Stimulated activated CD4-positive, alpha-beta T cell treated with anti-CD3 and anti-CD28 coated beads, Interleukin-15, amount 100 ng/mL, for 1 hour (primary cell): Measurements from ENCODE around the gene SLC25A15.

Source experiments
- DNase-seq, 2 donors: peaks; one replicate each; pipeline ENCODE4 v3.0.0-alpha.2; 2020; ENCODE audit warnings: low read depth in 1 of 2, low spot score in 1 of 2

SLC25A15 gene

GRCh38 chr13:40789275-40790153 lies at the start of gene SLC25A15:
TSS of gene SLC25A15 (plus strand) at chr13:40789611. CDS start at chr13:40793227, 3,616 bp downstream.
- DNase-seq, result peak; percentile 57 to 65

DNA sequence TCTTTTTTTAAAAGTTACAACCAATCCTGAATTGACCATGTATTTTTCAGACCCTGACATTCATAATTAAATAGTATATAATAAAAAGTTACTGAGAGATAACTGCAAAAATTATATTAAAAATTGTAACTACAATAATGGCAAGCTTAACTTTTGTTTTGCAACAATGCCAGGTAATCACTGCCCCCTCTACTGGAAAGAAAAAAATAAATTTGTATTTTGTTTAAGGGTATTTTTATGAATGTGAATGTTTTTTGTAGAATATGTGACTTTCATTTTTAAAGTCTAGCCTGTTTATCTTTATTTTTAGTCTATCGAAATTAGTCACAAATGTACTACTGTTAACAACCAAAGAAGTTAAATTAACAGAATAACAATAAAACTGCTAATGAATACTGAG lies 40.1 kb upstream of the SLC25A15 start:
- no peak for DNase-seq

- DNase-seq, result no peak
Observed at GRCh38 chr13:40755082-40755700, 34.2 kb upstream of the SLC25A15 start.

GRCh38 chr13:40756042-40756441 lies 33.4 kb upstream of the SLC25A15 start:
- DNase-seq, result no peak

DNA sequence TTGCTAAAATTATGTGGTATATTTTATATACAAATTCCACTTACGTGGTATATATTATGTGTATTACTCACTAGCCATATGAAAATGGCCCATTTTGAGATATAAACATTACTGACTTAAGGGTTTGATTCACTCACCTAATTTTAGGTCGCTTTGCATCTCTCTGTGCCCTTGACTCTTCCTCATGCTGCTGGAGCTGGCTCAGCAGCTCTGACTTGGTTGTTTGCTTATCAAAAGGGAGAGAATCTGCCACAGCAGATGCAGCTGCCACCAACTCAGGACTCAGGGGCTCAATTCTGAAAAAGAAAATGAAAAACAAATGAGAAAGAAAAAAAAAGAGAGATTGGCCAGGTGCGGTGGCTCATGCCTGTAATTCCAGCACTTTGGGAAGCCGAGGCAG lies 30.6 kb upstream of the SLC25A15 start:
- DNase-seq, result no peak

DNA sequence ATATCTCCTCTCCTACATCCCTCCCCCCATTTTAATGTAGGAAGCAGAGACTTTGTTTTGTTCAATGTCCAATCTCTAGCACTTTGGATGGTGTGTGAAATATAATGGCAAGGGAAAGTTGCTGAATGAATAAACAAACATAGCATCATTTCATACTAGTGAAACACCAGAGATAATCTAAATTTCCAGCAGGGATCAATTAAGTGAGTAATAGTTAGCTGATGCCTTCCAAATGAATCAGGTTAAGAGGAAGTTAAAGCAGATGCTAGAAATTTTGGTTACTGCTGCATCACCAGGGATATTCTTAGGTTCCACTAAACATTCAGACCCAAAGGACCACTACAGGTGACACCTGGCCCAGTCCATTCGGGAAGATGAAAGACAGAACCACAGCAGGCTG lies 26.6 kb upstream of the SLC25A15 start:
- DNase-seq, result no peak

DNA sequence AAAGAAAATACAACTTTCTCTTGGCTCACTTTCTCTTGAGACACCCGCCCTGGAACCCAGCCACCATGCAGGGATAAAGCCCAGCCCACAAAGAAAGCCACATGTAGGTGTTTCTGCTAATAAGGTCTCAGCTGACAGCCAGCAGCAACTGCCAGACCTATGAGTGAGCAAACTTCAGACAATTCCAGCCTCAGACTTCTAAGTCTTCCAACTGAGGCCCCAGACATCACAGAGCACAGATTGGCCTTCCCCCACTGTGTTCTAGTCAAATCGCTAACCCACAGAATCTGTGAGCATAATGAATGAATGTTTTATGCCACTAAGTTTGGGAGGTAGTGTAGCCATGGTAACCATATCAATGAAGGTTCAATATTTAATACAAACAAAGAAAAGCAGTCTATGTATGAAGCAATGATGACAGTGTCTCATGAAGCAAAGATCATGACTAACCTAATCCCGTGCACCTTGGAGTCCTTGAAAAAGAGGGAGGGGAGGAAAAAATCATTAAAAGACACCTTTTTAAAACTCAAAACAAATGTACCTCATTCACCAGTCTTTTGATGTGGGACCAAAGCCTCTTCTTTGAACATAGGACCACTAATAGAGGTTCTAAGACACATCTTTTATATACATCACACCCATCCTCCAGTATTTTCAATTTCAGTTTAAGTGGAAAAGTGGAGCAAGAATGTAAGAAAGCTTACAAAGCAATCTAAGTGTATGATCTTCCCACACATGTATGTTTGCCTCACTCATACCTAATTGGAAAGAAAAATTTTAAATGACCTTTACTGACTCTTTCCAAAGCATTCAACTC lies 24.6 kb upstream of the SLC25A15 start:
- DNase-seq, result no peak

- DNase-seq, result no peak
Observed at GRCh38 chr13:40765602-40766001, 23.8 kb upstream of the SLC25A15 start.

DNA sequence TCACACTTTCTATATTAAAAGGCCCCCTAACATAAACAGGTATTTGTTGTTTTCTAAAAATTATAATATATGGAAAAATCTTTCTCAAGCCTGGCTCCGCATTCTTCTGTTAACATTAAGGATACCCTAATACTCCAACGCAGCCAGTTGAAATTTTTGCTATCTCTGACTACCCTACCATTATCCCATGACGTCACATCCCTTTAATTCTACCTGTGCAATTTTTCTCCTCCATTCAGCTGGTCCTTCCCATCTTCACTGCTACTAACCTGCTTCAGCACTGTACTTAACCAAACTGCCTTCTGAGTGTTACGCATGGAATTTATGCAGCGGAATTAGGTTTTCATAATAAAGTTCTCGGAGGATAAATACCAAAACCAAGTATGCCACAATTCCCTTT lies 19.4 kb upstream of the SLC25A15 start:
- no peak for DNase-seq

- DNase-seq, result no peak
Observed at GRCh38 chr13:40770609-40770933, 18.8 kb upstream of the SLC25A15 start.

DNA sequence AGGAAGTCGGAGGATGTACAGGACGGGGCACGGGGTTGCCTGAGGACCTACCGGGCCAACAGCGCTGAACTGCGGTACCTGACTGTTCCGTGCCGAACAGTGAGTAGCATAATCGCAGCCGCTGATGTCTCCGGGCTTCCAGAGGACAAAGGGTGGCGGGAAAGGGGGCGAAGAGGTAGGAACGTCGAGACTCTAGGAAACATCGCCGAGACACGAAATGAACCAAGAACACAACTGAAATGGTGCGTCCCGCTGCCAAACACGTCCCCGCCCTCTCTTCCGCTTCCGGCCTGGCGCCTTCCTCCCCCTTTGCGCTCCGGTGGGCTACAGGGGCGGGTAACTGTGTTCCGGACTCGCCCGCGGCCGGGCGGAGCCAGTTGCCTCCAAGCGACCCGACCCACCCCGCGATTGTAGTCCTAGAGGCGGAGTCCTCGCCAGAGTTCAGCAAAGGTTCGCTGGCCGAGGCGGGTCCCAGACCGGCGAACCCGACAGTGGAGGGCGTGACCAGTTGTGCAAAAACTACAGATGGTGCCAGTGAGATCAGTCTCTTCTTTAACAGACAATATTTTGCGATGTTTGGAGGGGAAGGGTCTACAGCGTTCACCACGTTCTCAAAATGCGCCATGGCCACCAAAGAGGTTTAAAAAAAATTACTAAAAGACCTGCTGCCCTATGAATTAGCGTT lies 18.3 kb upstream of the SLC25A15 start, which contains the start of gene MRPS31:
Gene MRPS31, minus strand, starts transcription at position 257 of the 685 bp plus-strand sequence. Its CDS starts 54 bp downstream, at position 203.
- DNase-seq, result peak; percentile 90 to 93

DNA sequence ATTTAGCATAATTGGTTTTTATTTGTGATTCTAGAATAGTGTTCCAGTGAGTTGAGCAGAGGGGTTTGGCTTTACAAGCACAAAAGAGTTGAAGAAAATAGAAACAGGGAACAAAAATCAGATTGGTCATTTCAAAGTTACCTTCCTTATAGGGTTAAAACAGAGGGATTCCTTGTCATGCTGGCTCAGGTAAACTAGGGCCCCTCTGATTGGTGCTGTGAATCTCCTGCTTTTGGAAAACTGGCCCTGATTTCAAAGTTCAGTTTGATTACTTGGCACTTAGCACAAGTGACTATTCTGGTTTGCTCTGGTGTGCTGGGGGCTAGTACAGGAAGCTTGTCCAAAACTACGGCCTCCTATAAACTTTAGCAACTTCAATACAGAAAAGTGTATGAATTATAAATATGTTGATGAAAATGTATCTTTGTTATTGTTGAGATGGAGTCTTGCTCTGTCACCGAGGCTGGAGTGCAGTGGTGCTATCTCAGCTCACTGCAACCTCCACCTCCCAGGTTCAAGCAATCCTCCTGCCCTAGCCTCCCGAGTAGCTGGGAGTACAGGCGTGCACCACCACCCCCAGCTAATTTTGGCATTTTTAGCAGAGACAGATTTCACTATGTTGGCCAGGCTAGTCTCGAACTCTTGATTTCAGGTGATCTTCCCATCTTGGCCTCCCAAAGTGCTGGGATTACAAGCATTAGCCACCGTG lies 16.5 kb upstream of the SLC25A15 start:
- DNase-seq, result no peak

- no peak for DNase-seq
Observed at GRCh38 chr13:40774672-40775071, 14.7 kb upstream of the SLC25A15 start.

DNA sequence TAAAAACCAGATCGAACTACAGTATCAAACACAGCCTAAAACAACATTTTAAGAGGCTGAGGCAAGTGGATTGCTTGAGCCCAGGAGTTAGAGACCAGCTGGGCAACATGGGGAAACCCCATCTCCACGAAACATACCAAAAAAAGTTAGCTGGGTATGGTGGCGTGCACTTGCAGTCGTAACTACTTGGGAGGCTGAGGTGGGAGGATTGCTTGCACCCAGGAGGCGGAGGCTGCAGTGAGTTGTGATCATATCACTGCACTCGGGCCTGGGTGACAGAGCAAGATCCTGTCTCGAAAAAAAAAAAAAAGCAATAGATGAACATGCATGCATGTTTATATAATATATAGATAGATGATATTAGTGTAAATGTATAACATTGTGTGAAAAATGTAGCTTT lies 13.2 kb upstream of the SLC25A15 start:
- DNase-seq, result no peak

GRCh38 chr13:40776681-40777165 lies 12.7 kb upstream of the SLC25A15 start:
- peak; percentile 28 to 48 for DNase-seq

DNA sequence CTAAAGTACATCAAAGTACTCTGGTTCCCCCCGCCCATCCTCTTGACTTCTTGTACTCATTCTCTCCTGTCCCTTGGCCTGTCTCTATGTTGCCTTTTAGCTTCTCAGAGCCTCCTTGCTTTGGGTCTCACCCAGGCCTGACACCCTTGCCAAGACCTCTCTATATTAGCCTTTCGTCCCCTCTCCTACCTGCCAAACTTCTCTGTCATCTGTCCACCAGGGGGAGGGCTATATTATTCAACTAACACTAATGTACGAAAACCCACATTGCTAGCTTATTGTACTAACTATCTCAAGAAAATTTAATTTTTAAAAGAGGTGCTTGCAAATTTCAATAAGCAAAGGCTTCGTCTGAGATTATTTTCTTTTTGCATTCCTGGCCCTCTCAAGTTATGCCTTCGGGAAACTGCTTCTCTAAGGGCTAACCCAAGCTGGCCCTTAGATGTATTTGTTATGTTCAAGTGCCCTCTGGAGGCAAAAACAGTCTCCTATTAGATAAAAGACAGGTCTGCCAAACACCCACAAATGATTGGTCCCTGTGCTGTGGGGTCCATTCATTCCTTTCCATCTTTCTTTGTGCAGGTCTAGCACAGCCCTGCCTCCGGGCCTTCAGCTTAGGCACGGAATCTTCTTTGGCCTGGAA lies 12.1 kb upstream of the SLC25A15 start:
- DNase-seq, result no peak

GRCh38 chr13:40777809-40778175 lies 11.6 kb upstream of the SLC25A15 start:
- DNase-seq, result no peak

- DNase-seq, result no peak
Observed at GRCh38 chr13:40779049-40779448, 10.4 kb upstream of the SLC25A15 start.

GRCh38 chr13:40779796-40780285 lies 9.6 kb upstream of the SLC25A15 start:
- no peak for DNase-seq
